Stimulated activated CD8-positive, alpha-beta memory T cell treated with anti-CD3 and anti-CD28 coated beads, Interleukin-15, amount 100 ng/mL, for 1 hour (primary cell): ENCODE data around the gene LAMC2.

Experiments used
- DNase-seq: peaks from one replicate; pipeline ENCODE4 v3.0.0-alpha.2; 2020; ENCODE audit warnings: low read depth

LAMC2 gene

DNA sequence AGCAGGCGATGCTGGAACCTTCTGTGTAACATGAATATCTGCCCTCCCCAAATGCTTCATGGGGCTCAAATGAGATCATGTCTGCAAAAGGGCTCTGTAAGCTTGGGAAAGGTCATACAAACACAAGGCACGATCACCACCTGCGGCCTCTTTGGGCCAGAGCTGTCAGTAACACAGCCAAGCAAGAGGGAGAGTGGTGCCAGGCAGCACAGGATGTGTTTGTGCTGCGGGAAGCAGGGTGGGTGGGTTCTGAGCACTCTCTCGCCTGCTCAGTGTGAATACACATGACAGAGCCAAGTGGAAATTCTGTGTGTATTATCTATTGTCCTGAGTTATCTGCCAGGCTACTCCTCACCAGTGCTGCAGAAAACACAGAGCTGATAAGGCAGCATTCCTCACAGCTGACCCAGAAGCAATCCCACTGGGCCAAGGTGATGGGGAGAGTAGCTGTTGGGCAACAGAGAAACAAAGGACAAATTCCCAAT, 101.2 kb downstream of the LAMC2 start:
- no peak for DNase-seq

DNA sequence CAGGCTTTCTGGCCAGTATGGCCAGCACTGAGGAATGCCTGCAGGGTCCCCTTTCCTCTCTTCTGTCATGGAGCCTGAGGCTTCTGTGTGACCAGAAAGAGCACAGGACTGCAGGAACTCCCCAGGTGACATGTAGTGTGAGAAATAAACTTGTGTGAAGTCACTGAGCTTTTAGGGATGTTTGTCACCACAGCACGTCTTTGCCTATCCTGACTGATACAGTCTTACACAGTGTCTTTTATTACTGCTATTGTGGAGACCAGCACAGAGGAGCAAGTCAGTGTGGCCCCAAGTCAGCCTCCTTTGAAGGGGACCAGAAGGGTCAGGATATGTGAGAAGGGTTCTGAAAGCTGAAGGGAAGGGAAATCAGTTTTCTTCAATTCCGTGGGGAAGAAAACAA, 102.5 kb downstream of the LAMC2 start:
- no peak for DNase-seq

DNA sequence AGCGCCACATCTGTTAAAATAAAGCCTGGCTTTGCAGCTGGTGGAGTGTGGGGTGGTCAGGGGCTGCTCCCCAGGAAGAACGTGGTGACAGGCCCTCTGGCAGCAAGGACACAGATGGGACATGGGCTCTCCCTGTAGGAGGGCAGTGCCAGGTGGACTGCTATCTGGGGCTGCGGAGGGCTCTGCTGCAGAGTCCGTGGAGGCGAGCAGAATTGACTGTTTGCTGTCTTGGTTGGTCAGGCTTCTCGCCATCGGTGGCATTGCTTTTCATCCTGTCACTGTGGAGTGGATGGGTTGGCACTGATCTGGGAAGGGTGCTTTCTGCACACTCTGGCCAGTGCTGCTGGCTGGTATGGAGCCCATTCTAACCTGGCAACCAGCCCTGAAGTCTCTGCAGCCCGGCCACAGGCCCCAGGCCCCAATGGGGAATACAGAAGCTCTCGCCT, 103.0 kb downstream of the LAMC2 start:
- no peak for DNase-seq

DNA sequence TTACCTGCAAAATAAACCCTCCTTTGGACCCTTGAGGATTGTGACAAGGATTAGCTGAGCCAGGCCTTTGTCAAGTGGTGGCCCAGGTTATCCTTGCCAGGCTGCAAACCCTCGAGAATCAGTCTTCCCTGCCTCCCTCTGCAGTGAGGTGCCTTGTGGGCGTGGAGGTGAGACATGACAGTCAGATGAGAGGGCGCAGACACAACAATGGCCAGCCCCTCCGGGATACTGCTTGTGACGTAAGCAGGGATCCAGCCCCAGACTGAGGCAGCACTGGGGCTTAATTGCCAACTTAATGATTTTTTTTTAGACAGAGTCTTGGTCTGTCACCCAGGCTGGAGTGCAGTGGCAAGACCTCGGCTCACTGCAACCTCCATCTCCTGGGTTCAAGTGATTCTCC, 104.6 kb downstream of the LAMC2 start:
- no peak for DNase-seq

DNA sequence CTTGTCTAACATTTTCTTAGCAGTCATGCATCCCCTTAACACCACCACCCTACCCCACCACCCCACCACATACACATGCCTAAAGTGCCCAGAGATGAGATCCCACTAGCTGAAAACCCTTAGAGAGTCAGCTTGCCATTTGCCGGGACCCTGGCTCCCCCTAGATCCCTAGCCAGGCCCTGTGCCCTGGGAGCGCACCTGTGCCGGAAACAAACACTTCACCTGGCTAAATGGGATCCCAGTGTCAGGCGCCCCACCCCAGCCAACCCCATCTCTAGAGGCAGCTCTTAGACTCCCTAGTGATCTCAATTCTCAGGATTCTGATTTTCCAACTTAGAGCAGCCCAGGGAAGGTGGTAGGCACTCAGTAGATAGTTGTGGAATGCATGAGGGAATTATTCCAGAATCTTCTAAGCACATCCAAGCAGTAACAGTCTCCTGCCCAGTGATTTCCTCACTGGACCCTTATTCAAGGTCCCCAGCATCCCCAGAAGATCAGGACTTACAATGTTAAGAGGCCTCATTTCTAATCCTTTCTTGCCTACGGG, 105.2 kb downstream of the LAMC2 start:
- DNase-seq, result no peak

DNA sequence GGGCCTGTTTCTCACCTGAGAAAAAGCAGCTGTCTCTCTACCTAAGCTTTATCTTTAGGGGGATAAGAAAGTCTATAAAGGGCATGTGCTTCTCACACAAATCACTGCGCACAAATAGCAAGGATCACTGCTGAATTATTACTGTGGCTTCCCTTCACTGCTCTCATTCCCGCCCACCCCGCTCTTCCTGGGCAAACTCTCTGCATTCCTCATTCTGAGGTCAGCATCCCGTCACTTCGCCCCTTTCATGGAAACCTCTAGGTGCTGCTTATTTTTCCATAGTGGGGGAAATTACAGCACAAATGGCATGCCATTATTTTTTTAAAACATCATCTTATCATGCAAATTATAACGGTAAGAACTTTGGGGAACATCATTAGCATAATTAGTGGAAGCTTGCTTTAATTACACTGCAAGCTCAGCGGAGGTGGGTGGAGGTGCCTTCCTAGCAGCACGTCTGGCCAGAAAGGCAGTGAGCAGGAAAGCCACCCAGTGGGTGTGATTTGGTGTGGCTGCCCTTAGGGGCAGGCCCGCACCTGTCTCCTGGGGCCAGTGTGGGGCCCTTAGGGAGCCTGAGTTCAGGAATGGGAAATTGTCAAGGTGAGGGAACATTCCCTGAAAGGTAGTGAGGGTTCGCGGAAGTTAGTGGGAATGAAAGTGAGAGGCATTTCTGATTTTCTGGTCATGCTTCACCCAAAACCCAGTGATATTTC, 105.9 kb downstream of the LAMC2 start:
- no peak for DNase-seq

DNA sequence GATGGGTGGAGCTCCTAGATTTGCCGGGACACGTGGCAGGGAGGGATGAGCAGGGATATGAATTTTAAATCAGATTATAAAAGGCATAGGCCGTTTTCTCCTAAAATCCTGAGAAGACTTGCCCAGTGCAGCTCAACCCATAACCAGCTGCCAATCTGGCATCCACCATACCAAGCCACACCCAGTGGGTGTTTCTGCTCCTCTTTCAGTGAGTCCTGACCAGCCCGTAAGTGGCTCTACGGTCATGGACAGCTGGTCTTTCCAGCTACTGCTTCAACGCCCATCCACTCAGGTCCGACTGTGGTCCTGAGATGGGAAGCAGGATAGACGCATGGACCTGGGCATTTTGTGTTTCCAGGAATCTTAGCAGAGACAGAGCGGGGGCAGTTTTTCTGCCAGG, 107.2 kb downstream of the LAMC2 start:
- DNase-seq, result no peak

DNA sequence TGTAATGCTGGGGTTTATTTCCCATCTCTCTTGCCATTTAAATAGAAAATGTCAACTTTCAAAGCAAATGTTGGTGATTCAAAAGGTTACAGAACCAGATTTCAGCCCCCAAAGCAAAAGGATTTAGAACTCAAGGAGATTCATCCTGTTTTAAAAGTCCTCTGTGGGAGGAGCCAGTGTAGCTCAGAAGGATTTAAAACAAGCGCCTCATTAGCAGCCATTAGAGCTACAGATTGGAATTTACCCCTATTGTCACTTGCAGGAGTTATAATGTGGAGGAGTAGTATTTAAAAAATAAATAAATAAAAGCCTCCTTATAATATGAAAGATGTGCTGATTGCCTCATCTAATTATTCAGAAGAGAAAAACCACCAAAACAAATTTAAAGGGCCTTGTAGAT, 107.8 kb downstream of the LAMC2 start:
- no peak for DNase-seq
